ENCODE results near the gene WIZ.

DNA sequence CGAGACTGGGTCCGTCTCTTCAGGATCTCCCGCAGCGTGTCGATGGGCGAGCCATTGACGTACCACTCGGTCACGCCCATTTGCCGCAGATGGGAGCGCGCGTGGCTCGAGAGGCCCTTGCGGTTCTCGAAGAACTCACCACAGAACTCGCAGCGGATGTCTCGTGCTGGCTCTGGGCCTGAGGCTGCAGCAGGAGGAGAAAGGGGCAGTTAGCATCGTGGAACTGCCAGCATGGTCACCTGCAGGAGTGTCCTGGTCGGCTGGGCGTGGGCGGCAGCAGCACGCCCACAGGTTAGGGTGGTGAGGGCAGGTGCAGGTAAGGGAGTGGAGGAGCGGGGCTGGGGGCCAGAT, 22.4 kb downstream of the WIZ start:
- TF ChIP-seq, protein P1, sequence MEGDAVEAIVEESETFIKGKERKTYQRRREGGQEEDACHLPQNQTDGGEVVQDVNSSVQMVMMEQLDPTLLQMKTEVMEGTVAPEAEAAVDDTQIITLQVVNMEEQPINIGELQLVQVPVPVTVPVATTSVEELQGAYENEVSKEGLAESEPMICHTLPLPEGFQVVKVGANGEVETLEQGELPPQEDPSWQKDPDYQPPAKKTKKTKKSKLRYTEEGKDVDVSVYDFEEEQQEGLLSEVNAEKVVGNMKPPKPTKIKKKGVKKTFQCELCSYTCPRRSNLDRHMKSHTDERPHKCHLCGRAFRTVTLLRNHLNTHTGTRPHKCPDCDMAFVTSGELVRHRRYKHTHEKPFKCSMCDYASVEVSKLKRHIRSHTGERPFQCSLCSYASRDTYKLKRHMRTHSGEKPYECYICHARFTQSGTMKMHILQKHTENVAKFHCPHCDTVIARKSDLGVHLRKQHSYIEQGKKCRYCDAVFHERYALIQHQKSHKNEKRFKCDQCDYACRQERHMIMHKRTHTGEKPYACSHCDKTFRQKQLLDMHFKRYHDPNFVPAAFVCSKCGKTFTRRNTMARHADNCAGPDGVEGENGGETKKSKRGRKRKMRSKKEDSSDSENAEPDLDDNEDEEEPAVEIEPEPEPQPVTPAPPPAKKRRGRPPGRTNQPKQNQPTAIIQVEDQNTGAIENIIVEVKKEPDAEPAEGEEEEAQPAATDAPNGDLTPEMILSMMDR (IDR thresholded peaks at IDR 0.05): no peak
- no peak for TF ChIP-seq POLR2A (IDR thresholded peaks at IDR 0.05)
